B cell (primary cell): ENCODE measurements around the gene SEMA3G.

Experiments
- EZH2 ChIP-seq: IDR thresholded peaks from 2 replicates; pipeline ENCODE4 v1.6.1; 2012; ENCODE audit warnings: borderline replicate concordance, low read depth, mild to moderate bottlenecking, moderate library complexity, low read length; ENCODE audit not compliant: insufficient read depth, poor library complexity, severe bottlenecking
- TF ChIP-seq, protein P1 (sequence below): fragments of 200-600 bp; IDR thresholded peaks from one replicate; pipeline ENCODE4 v1.8.0; 2022; ENCODE audit warnings: antibody characterized with exemption, mild to moderate bottlenecking

DNA sequence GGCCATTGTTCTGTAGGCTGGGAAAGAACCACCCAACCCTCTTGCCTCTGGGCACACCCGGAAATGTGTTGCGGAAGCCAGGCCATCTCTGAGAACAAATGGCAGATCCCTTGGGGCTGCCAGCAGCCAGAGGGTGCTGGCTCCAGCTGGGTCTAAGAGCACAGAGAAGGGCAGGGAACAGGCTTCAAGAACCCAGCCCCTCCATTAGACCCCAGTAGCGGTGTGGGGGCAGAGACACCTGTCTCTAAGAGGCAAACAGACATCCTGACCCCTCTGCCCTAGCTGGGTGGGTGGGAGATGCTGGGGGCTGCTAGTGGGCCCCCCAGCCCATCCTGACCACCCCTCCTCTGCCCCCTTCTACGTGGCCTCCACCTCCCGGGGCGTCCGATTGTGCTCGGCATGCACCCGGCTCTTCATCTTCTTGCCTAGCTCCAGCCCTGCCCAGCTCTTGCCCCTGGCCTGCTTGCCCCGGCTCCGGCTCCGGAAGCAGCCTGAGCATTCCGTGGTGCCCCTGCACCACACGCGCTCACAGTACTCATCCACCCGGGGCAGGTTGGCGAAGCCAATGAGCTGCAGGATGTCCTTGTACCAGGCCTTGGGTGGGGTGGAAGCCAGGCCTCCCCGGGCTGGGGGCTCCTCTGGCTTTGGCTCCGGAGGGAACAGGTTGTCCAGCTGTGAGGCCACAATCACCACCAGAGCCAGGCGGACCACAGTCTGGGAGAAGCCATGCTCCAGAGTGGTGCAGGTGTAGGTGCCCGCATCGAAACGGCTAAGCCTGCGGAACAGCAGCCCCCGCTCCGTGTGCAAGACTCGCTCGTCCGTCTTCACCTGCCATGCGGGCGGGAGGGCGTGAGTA is 9.4 kb downstream of the SEMA3G start:
- TF ChIP-seq, protein P1, sequence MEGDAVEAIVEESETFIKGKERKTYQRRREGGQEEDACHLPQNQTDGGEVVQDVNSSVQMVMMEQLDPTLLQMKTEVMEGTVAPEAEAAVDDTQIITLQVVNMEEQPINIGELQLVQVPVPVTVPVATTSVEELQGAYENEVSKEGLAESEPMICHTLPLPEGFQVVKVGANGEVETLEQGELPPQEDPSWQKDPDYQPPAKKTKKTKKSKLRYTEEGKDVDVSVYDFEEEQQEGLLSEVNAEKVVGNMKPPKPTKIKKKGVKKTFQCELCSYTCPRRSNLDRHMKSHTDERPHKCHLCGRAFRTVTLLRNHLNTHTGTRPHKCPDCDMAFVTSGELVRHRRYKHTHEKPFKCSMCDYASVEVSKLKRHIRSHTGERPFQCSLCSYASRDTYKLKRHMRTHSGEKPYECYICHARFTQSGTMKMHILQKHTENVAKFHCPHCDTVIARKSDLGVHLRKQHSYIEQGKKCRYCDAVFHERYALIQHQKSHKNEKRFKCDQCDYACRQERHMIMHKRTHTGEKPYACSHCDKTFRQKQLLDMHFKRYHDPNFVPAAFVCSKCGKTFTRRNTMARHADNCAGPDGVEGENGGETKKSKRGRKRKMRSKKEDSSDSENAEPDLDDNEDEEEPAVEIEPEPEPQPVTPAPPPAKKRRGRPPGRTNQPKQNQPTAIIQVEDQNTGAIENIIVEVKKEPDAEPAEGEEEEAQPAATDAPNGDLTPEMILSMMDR = no peak
- no peak for TF ChIP-seq EZH2
